Purkinje cell (primary cell): ENCODE results near the gene LRRC32. TPM values are rescaled to one million over a fixed set of nuclear protein-coding genes. Genes with fewer than 3 reads are reported as not detected.

Experiments used
- polyA plus RNA-seq: library from polyadenylated mRNA; unstranded; fragments of >200 nt; fragmentation: Nextera tagmentation; gene quantifications from 2 replicates; pipeline ENCODE4 v1.2.1, GENCODE V29; 2014

Gene LRRC32
- 2.6 TPM in 1 of 2 replicates, not detected in the other for polyA plus RNA-seq

DNA sequence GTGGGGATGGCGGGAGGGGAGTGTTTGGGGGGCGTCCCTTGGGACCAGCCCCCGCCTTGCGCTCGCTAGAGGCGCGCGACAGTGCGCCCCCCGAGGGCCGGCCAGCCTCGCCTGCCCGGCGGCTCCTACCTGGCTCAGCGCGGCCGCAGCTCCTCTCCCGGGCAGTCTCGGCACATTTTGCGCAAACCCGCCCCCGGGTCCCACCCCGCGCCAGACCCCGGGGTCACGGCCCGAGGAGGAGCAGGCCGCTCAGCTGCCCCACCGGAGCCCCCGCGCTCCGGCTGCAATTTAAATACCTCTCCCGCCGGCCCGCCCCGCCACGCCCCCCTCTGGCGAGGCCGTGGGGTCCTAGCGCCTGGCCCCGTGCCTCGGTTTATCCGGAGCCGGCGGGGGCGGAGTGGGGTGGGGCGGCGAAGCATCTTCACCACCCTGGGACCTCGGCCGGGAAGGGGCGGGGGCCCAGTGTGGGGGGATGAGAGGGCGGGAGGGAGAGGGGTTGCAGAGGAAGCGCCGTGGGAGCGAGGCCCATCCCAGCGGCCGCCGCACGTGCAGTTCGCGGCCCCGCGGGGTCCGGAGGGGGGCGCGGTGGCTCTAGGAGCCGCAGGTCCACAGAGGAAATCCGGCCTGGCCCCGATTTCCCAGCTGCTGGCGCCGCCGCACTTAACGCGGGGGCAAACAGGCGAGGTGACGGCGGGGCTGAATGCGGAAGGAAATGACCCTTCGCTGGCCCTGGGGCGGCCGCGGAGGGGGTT is at the start of gene LRRC32:
LRRC32 (minus strand) TSS at position 263 of the 752 bp plus-strand sequence. CDS start 4,793 bp downstream, outside the sequence.

Other genes starting within 250 kb of the LRRC32 start
- gene EMSY, start 225.7 kb downstream of the LRRC32 start, polyA plus RNA-seq: 19.4 and 20.5 TPM in 2 replicates
- gene TSKU, start 112.6 kb upstream of the LRRC32 start, polyA plus RNA-seq: not detected in 2 replicates
- gene ACER3, start 190.2 kb upstream of the LRRC32 start, polyA plus RNA-seq: 12.7 and 22.5 TPM in 2 replicates